Hindlimb muscle (tissue), 1 donor: Measurements from ENCODE around the gene KLF11. TPM values are rescaled to one million over a fixed set of nuclear protein-coding genes. Genes with fewer than 3 reads are reported as not detected.
A peak's percentile ranks its signal among the peaks of the same experiment; 100 is the strongest.
"Not testable (repeated sequence)": the region's sequence is repeated elsewhere in the genome, so short reads cannot be mapped to it uniquely, and the experiment has no call there.

ENCODE experiments used
- DNase-seq: peaks from one replicate; pipeline ENCODE4 v3.0.0-alpha.2; 2013
- polyA plus RNA-seq: library from polyadenylated mRNA; unstranded; fragments of 120-200 nt; gene quantifications from one replicate; pipeline ENCODE4 v1.2.1, GENCODE V29; 2013; ENCODE audit not compliant: insufficient read length

Gene KLF11
- polyA plus RNA-seq, 1 donor, result 23.7 TPM

- no peak for DNase-seq
These were observed 15.6 kb upstream of the KLF11 start for GRCh38 chr2:10027660-10028330.

GRCh38 chr2:10028407-10028987 lies 14.9 kb upstream of the KLF11 start:
- DNase-seq, result no peak

- no peak for DNase-seq
These were observed 14.1 kb upstream of the KLF11 start for GRCh38 chr2:10028988-10029874.

GRCh38 chr2:10029875-10030223 lies 13.5 kb upstream of the KLF11 start:
- DNase-seq, result no peak

GRCh38 chr2:10030311-10030736 lies 13.0 kb upstream of the KLF11 start:
- DNase-seq, result no peak

- not testable (repeated sequence) for DNase-seq
These were observed 12.6 kb upstream of the KLF11 start for GRCh38 chr2:10030798-10031197.

GRCh38 chr2:10031886-10032745 lies 11.2 kb upstream of the KLF11 start:
- DNase-seq, result no peak

- no peak for DNase-seq
These were observed 10.6 kb upstream of the KLF11 start for GRCh38 chr2:10032746-10033105.

- DNase-seq, result no peak
These were observed 9.9 kb upstream of the KLF11 start for GRCh38 chr2:10033251-10034006.

- DNase-seq, result no peak
These were observed 8.9 kb upstream of the KLF11 start for GRCh38 chr2:10034333-10035052.

- DNase-seq, result no peak
These were observed 8.3 kb upstream of the KLF11 start for GRCh38 chr2:10035053-10035422.

- no peak for DNase-seq
These were observed 7.7 kb upstream of the KLF11 start for GRCh38 chr2:10035633-10036032.

- no peak for DNase-seq
These were observed 7.1 kb upstream of the KLF11 start for GRCh38 chr2:10036095-10036884.

- no peak for DNase-seq
These were observed 5.2 kb upstream of the KLF11 start for GRCh38 chr2:10038123-10038522.

GRCh38 chr2:10038716-10039115 lies 4.6 kb upstream of the KLF11 start:
- no peak for DNase-seq

GRCh38 chr2:10039658-10040410 lies 3.5 kb upstream of the KLF11 start:
- DNase-seq, result no peak

- no peak for DNase-seq
These were observed 1.6 kb upstream of the KLF11 start for GRCh38 chr2:10041711-10042110.

- peak; percentile 81 for DNase-seq
These were observed 819 bp upstream of the KLF11 start for GRCh38 chr2:10042301-10043161.
